CD14-positive monocyte (primary cell): ENCODE data around the gene CASR. TPM values are rescaled to one million over a fixed set of nuclear protein-coding genes. Genes with fewer than 3 reads are reported as not detected.
A peak's percentile ranks its signal among the peaks of the same experiment; 100 is the strongest.

ENCODE experiments used
- DNase-seq, 3 donors: peaks; one replicate each; pipeline ENCODE4 v3.0.0-alpha.2; 2011 to 2022
- H2AFZ ChIP-seq: 2 replicates; pipeline ENCODE4 v1.6.0; 2012; ENCODE audit warnings: mild to moderate bottlenecking, low read depth, low read length, inconsistent platforms; ENCODE audit not compliant: insufficient read depth, poor library complexity, severe bottlenecking
- H3K27ac ChIP-seq, 2 donors: 1 replicate in 1 of 2; 2 replicates in 1 of 2; pipeline ENCODE4 v1.5.1; 2012 to 2013; ENCODE audit warnings: low read length in 2 of 2, control low read depth in 1 of 2, inconsistent platforms in 1 of 2, low read depth in 1 of 2, mild to moderate bottlenecking in 1 of 2
- H3K27me3 ChIP-seq, 2 donors: one replicate each; pipeline versions ENCODE4 v1.6.0 to v1.6.1; 2011 to 2013; ENCODE audit warnings: low read length in 2 of 2; ENCODE audit not compliant: control insufficient read depth in 2 of 2, insufficient read depth in 2 of 2
- H3K36me3 ChIP-seq, 2 donors: replicated peaks in 1 of 2; 1 replicate in 1 of 2; 2 replicates in 1 of 2; pipeline versions ENCODE4 v1.5.1 to v1.6.1; 2012 to 2013; ENCODE audit warnings: low read length in 2 of 2, control low read depth in 1 of 2, inconsistent platforms in 1 of 2, mild to moderate bottlenecking in 1 of 2; ENCODE audit not compliant: insufficient read depth in 2 of 2, control insufficient read depth in 1 of 2
- H3K4me1 ChIP-seq, 2 donors: 1 replicate in 1 of 2; 2 replicates in 1 of 2; pipeline versions ENCODE4 v1.5.1 to v1.6.1; 2012 to 2013; ENCODE audit warnings: low read length in 2 of 2, control low read depth in 1 of 2, inconsistent platforms in 1 of 2, mild to moderate bottlenecking in 1 of 2, moderate library complexity in 1 of 2; ENCODE audit not compliant: insufficient read depth in 2 of 2, control insufficient read depth in 1 of 2
- H3K4me2 ChIP-seq: replicated peaks from 2 replicates; pipeline ENCODE3; 2012; ENCODE audit warnings: low read length, moderate library complexity, mild to moderate bottlenecking; ENCODE audit not compliant: poor library complexity, severe bottlenecking; ENCODE audit errors: extremely low read depth
- H3K4me3 ChIP-seq, 3 experiments: fragments of 200-600 bp in 1 of 3; sonication (generic) in 1 of 3; replicated peaks in 1 of 3; 1 replicate in 2 of 3; 2 replicates in 1 of 3; pipeline ENCODE4 v1.5.1; 2011 to 2013; ENCODE audit warnings: low read length in 3 of 3, mild to moderate bottlenecking in 3 of 3, control low read depth in 2 of 3, low read depth in 2 of 3, inconsistent platforms in 1 of 3, moderate library complexity in 1 of 3
- H3K79me2 ChIP-seq: 2 replicates; pipeline ENCODE4 v1.6.0; 2012; ENCODE audit warnings: mild to moderate bottlenecking, control low read depth, inconsistent platforms, low read length, moderate library complexity; ENCODE audit not compliant: insufficient read depth
- H3K9ac ChIP-seq: 2 replicates; pipeline ENCODE4 v1.6.0; 2017; ENCODE audit warnings: low read length, mild to moderate bottlenecking; ENCODE audit not compliant: insufficient read depth, poor library complexity, severe bottlenecking
- H3K9me3 ChIP-seq, 2 donors: replicated peaks in 1 of 2; 1 replicate in 1 of 2; 2 replicates in 1 of 2; pipeline versions ENCODE4 v1.5.1 to v1.6.1; 2012 to 2013; ENCODE audit warnings: low read length in 2 of 2, control low read depth in 1 of 2; ENCODE audit not compliant: control insufficient read depth in 1 of 2, insufficient read depth in 1 of 2
- H4K20me1 ChIP-seq: 2 replicates; pipeline ENCODE4 v1.6.0; 2012; ENCODE audit warnings: mild to moderate bottlenecking, low read length, control low read depth, moderate library complexity; ENCODE audit not compliant: insufficient read depth
- H3K27ac Mint-ChIP-seq, 7 donors: one replicate each; pipeline ENCODE4 v1.8.0; 2020; ENCODE audit warnings: mild to moderate bottlenecking in 7 of 7, mixed read lengths in 7 of 7, moderate library complexity in 6 of 7, inconsistent platforms in 2 of 7
- H3K27me3 Mint-ChIP-seq, 3 donors: one replicate each; pipeline ENCODE4 v1.8.0; 2021 to 2022; ENCODE audit warnings: low read depth in 3 of 3, mild to moderate bottlenecking in 3 of 3, mixed read lengths in 3 of 3, moderate library complexity in 3 of 3, inconsistent platforms in 1 of 3
- H3K36me3 Mint-ChIP-seq, 2 donors: one replicate each; pipeline ENCODE4 v1.8.0; 2020; ENCODE audit warnings: mixed read lengths in 2 of 2, inconsistent platforms in 1 of 2, mild to moderate bottlenecking in 1 of 2
- H3K4me1 Mint-ChIP-seq: one replicate; pipeline ENCODE4 v1.8.0; 2020; ENCODE audit warnings: mild to moderate bottlenecking, mixed read lengths
- H3K4me3 Mint-ChIP-seq, 2 donors: one replicate each; pipeline ENCODE4 v1.8.0; 2020; ENCODE audit warnings: mild to moderate bottlenecking in 2 of 2, mixed read lengths in 2 of 2, moderate library complexity in 1 of 2
- H3K9me3 Mint-ChIP-seq, 7 donors: one replicate each; pipeline ENCODE4 v1.8.0; 2020 to 2022; ENCODE audit warnings: mixed read lengths in 7 of 7, mild to moderate bottlenecking in 6 of 7, moderate library complexity in 6 of 7, inconsistent platforms in 2 of 7
- CTCF ChIP-seq: fragments of 200-600 bp; IDR thresholded peaks from one replicate; pipeline ENCODE4 v1.8.0; 2022; ENCODE audit warnings: antibody characterized with exemption, mild to moderate bottlenecking
- WGBS: methylation state at CpG from one replicate; pipeline ENCODE4 v1.1.5; 2013; ENCODE audit warnings: missing lambda C conversion rate; ENCODE audit not compliant: insufficient coverage; 5-methylcytosine and 5-hydroxymethylcytosine counted together
- intact Hi-C, 2 donors: fragments of 100-400 bp; cut with micrococcal nuclease; formaldehyde crosslinking; loops; one replicate each; pipeline versions ENCODE4 v1.15.0 to v1.15.1; 2023
- polyA plus RNA-seq, 3 donors: library from polyadenylated mRNA; depleted of rRNA in 1 of 3; unstranded in 2 of 3; stranded (reverse) in 1 of 3; fragments of 300-500 nt in 2 of 3; fragments of >200 nt in 1 of 3; fragmentation: Illumina TruSeq in 2 of 3; gene quantifications; 1 replicate in 2 of 3; 2 replicates in 1 of 3; pipeline ENCODE4 v1.2.3, GENCODE V29; 2012 to 2021

The CASR gene
- polyA plus RNA-seq, 3 donors = 0.01 TPM; not detected in 2

- Histone ChIP-seq H3K79me2 (no peaks in the 10 kb centered on the region), H3K9me3 (no peaks in the 10 kb centered on the region), H3K27me3 (no peaks in the 10 kb centered on the region), H3K27ac (peak overlapping the region; percentile 14 to 18), H3K4me3 (no peak overlapping the region), H3K9ac (no peak overlapping the region), H3K36me3 (no peaks in the 10 kb centered on the region), H4K20me1 (no peaks in the 10 kb centered on the region), H3K4me2 (no peak overlapping the region), H3K4me1 (peaks cover 76 to 93% of the 10 kb centered on the region in 2 donors), H2AFZ (no peak overlapping the region)
- Mint-ChIP-seq H3K27me3 (no peaks in the 10 kb centered on the region), H3K36me3 (peaks cover 4 to 8% of the 10 kb centered on the region in 2 donors), H3K27ac (peak overlapping the region in 5 of 7 donors; percentile 44 to 77 (median 61)), H3K9me3 (peaks cover 0 to 3% (median 0%) of the 10 kb centered on the region in 7 donors), H3K4me1 (peaks cover 79% of the 10 kb centered on the region), H3K4me3 (no peak overlapping the region)
- DNase-seq = no peak
- no peak for TF ChIP-seq CTCF
- no CpG with 5 or more reads among the region's 3 CpGs for WGBS
- intact Hi-C loops = loop anchor here in 1 of 2 donors (10.0 kb wide), 2 partner anchors 147 to 507 kb away; partner anchors contain the start of gene GOLGB1
Observed at GRCh38 chr3:122251428-122251827, 68.0 kb downstream of the CASR start.

- Histone ChIP-seq H3K36me3 (no peaks in the 10 kb centered on the region), H3K4me2 (peak overlapping the region; percentile 49), H3K27me3 (no peaks in the 10 kb centered on the region), H3K9me3 (no peaks in the 10 kb centered on the region), H2AFZ (peak overlapping the region; percentile 19), H3K4me3 (peak overlapping the region in 1 of 3 experiments; percentile 44), H3K9ac (no peak overlapping the region), H3K27ac (no peak overlapping the region), H3K4me1 (peaks cover 76 to 93% of the 10 kb centered on the region in 2 donors), H4K20me1 (no peaks in the 10 kb centered on the region), H3K79me2 (no peaks in the 10 kb centered on the region)
- intact Hi-C loops = loop anchor here in 1 of 2 donors (10.0 kb wide), 2 partner anchors 149 to 509 kb away; partner anchors contain the start of gene GOLGB1
- Mint-ChIP-seq H3K27me3 (peaks cover 0 to 5% (median 0%) of the 10 kb centered on the region in 3 donors), H3K27ac (peak overlapping the region in 3 of 7 donors; percentile 25 to 78 (median 35)), H3K4me3 (peak overlapping the region in 1 of 2 donors; percentile 35), H3K36me3 (peaks cover 4 to 8% of the 10 kb centered on the region in 2 donors), H3K4me1 (peaks cover 74% of the 10 kb centered on the region), H3K9me3 (no peaks in the 10 kb centered on the region)
- no peak for TF ChIP-seq CTCF
- DNase-seq = peak in 1 of 3 donors; percentile 36
- 0% methylated on average over 1 of the region's 1 CpG for WGBS
Observed at GRCh38 chr3:122253581-122253980, 70.1 kb downstream of the CASR start.
